Jurkat, Clone E6-1 (cell line): Measurements from ENCODE around the gene RPL13A.
"Not testable (repeated sequence)": the region's sequence is repeated elsewhere in the genome, so short reads cannot be mapped to it uniquely, and the experiment has no call there.

ENCODE experiments used
- DNase-seq: peaks from one replicate; pipeline ENCODE4 v3.0.0-alpha.2; 2011; ENCODE audit warnings: low read depth, low spot score
- H3K4me3 ChIP-seq: 2 replicates; pipeline ENCODE4 v1.5.1; 2011; ENCODE audit warnings: mild to moderate bottlenecking, low read length, control low read depth, moderate library complexity

Gene RPL13A

GRCh38 chr19:49453013-49453756 is 34.2 kb upstream of the RPL13A start, which contains the start of gene ALDH16A1:
Gene ALDH16A1, plus strand, starts transcription at chr19:49453225. Its CDS starts 107 bp downstream, at chr19:49453332.
- peak; percentile 96 for DNase-seq
- H3K4me3 ChIP-seq, result peak within 1 kb of the TSS; percentile 99

GRCh38 chr19:49453757-49454240 is 33.6 kb upstream of the RPL13A start:
- H3K4me3 ChIP-seq, result peak overlapping the region; percentile 99
- DNase-seq, result no peak

- DNase-seq, result no peak
- no peak overlapping the region for H3K4me3 ChIP-seq
These were observed 31.6 kb upstream of the RPL13A start for GRCh38 chr19:49455773-49456172.

- no peak for DNase-seq
- no peak overlapping the region for H3K4me3 ChIP-seq
These were observed 31.1 kb upstream of the RPL13A start for GRCh38 chr19:49456326-49456725.

DNA sequence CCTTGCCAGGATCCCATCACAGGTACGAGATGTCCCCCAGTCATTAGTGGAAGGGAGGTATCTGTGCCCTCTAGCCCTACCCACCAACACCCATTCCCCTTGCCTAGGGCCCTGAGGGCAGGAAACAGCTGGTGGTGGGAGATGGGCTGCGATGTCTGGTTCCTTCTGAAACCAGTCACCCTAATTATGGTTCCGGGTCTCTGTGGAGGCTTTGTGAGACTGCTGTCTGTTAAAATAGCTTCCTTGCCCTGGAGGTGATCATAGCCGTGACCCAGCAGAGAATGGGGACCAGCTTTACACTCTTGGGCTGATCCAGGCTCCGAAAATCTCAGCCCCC is 28.9 kb upstream of the RPL13A start:
- no peak for DNase-seq
- H3K4me3 ChIP-seq, result no peak overlapping the region

DNA sequence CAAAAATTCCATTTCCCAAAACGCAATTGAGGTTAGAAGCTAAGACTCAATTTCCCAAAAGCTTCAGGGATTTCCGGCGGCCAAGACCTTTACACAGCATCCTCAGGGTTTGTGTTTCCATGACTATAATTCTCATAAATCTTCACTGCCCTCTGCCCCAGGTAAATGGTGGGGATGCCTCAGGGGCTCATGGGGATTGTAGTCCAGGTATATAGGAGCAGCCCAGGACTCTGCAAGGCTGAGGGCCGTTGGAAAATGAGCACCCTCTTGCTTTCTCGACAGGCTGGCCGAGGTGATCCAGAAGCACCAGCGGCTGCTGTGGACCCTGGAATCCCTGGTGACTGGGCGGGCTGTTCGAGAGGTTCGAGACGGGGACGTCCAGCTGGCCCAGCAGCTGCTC is 28.0 kb upstream of the RPL13A start:
- no peak for DNase-seq
- H3K4me3 ChIP-seq, result no peak overlapping the region

- not testable (repeated sequence) for H3K4me3 ChIP-seq, DNase-seq
These were observed 26.3 kb upstream of the RPL13A start for GRCh38 chr19:49461130-49461529.

DNA sequence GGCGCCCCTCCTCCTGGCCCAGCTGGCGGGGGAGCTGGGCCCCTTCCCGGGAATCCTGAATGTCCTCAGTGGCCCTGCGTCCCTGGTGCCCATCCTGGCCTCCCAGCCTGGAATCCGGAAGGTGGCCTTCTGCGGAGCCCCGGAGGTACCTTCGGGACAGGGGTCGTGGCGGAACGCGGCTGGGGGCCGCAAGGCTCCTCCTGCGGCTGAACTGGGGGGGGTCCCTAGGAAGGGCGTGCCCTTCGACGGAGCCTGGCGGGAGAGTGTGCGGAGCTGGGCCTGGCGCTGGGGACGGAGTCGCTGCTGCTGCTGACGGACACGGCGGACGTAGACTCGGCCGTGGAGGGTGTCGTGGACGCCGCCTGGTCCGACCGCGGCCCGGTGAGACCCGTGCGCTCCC is 25.8 kb upstream of the RPL13A start:
- no peak overlapping the region for H3K4me3 ChIP-seq
- DNase-seq, result no peak

- H3K4me3 ChIP-seq, result no peak overlapping the region
- DNase-seq, result no peak
These were observed 24.9 kb upstream of the RPL13A start for GRCh38 chr19:49462492-49462891.

DNA sequence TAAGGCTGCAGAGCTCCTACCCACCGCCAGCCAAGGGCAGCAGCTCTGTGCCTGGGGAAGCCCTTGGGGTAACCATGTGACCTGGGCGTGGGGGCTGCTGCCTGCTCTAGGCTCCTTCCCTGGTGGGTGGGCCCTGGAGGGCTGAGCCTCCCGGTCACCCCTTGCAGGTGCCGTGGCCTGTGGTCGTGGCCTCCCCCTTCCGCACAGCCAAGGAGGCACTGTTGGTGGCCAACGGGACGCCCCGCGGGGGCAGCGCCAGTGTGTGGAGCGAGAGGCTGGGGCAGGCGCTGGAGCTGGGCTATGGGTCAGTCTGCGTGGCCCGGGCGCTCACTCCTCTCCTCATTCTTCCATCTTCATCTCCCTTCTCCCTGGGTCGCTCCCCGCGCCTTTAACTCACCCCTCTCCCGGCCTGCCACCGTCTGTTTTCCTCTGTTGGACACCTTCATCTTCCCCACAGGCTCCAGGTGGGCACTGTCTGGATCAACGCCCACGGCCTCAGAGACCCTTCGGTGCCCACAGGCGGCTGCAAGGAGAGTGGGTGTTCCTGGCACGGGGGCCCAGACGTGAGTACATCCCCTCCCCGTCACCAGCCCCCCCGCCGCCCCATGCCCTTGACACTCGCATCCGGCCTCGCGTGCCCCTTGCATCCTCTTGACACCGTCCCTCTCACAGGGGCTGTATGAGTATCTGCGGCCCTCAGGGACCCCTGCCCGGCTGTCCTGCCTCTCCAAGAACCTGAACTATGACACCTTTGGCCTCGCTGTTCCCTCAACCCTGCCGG is 23.3 kb upstream of the RPL13A start:
- H3K4me3 ChIP-seq, result no peak overlapping the region
- DNase-seq, result no peak

- H3K4me3 ChIP-seq, result no peak overlapping the region
- DNase-seq, result no peak
These were observed 22.0 kb upstream of the RPL13A start for GRCh38 chr19:49465371-49465770.

DNA sequence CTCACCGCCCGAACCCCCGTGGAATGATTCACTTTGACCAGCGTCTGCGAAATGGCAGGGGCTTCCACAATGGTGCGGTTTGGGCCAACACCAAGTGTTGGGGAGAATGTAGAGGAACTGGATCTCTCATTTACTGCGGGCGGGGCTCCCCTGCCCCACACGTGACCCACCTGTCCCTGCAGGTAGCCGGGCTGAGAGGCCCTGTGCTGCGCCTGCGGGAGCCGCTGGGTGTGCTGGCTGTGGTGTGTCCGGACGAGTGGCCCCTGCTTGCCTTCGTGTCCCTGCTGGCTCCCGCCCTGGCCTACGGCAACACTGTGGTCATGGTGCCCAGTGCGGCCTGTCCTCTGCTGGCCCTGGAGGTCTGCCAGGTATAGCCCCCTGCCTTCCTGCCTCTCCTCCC is 19.2 kb upstream of the RPL13A start:
- no peak overlapping the region for H3K4me3 ChIP-seq
- DNase-seq, result no peak

DNA sequence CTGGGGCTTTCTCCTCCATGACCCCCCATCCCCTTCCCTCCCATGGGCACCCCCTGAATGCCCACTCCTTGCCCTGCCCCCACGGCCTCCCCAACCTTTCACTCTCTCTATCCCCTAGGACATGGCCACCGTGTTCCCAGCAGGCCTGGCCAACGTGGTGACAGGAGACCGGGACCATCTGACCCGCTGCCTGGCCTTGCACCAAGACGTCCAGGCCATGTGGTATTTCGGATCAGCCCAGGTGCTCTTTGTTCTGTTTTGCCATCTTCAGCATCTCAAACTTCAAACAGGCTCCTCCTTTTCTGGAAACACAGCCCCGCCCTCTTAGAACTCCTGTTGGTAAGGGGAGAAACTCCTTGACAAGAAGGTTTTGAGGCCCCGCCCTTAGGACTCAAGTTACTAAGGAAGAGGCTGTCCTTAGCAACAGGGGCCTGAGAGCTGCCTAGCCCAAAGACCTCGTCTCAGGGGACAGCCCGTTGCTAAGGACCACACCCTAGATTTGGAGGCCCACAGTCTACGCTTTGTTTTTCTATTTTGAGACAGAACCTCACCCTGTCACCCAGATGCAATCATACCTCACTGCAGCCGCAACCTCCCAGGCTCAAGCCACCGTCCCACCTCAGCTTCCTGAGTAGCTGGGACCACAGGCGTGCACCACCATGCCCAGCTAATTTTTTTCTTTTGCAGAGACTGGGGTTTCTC is 18.5 kb upstream of the RPL13A start:
- H3K4me3 ChIP-seq, result no peak overlapping the region
- peak; percentile 74 for DNase-seq

- DNase-seq, result peak; percentile 58
- H3K4me3 ChIP-seq, result no peak overlapping the region
These were observed 17.4 kb upstream of the RPL13A start for GRCh38 chr19:49469828-49470614.

- H3K4me3 ChIP-seq, result no peak overlapping the region
- no peak for DNase-seq
These were observed 16.8 kb upstream of the RPL13A start for GRCh38 chr19:49470615-49470978.

DNA sequence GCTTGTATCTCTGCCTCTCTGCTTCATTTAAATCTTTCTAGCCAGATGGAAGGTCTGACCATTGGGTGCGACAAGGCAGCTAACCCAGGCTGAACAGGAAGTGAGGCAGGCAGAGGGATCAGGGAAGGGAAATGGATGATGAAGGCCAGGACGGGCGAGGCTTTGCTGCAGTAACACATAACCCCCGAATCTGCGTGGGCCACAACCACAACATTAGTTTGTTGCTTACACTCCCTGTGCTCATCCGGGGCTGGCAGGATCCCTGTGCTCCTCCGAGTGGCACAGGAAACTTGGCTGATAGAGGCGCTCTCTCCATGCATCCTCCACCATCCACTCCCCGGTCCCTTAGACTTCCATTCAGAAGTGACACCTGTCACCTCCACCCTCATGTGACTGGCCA is 14.5 kb upstream of the RPL13A start:
- no peak overlapping the region for H3K4me3 ChIP-seq
- DNase-seq, result no peak

DNA sequence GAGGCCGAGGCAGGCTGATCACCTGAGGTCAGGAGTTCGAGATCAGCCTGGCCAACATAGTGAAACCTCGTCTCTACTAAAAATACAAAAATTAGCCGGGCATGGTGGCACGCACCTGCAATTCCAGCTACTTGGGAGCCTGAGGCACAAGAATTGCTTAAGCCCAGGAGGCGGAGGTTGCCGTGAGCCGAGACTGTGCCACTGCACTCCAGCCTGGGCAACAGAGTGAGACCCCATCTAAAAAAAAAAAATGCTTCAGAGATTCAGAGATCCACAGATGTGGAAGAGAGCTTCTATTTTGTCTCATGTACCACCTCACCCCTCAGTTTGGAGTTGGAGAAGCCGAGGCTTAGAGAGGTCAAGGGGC is 13.9 kb upstream of the RPL13A start:
- DNase-seq, result not testable (repeated sequence)
- H3K4me3 ChIP-seq, result peak overlapping the region; percentile 62

- peak; percentile 87 for DNase-seq
- peak within 1 kb of the TSS; percentile 62 for H3K4me3 ChIP-seq
These were observed 13.4 kb upstream of the RPL13A start, which contains the start of gene FLT3LG for GRCh38 chr19:49473868-49474541. Gene FLT3LG, plus strand, starts transcription at chr19:49474215. Its CDS starts 425 bp downstream, at chr19:49474640.

DNA sequence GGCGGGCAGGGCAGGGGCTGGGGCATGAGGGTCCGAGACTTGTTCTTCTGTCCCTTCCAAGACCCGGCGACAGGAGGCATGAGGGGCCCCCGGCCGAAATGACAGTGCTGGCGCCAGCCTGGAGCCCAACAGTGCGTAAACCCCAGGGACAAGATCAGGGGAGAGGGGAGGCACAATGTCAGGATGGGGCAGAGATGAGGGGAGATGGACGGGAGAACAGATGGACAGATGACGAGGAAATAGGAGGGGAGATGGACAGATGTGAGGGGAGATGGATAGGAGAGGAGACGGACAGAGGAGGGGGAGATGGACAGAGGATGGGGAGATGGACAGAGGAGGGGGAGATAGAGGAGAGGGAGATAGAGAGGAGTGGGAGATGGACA is 12.9 kb upstream of the RPL13A start:
- no peak for DNase-seq
- H3K4me3 ChIP-seq, result peak overlapping the region; percentile 62
